Measurements from ENCODE around the gene RGMA. TPM values are rescaled to one million over a fixed set of nuclear protein-coding genes. Genes with fewer than 3 reads are reported as not detected.
A peak's percentile ranks its signal among the peaks of the same experiment; 100 is the strongest.

The RGMA gene
- total RNA-seq, 1 donor from 2014 or later = 0.40 TPM

DNA sequence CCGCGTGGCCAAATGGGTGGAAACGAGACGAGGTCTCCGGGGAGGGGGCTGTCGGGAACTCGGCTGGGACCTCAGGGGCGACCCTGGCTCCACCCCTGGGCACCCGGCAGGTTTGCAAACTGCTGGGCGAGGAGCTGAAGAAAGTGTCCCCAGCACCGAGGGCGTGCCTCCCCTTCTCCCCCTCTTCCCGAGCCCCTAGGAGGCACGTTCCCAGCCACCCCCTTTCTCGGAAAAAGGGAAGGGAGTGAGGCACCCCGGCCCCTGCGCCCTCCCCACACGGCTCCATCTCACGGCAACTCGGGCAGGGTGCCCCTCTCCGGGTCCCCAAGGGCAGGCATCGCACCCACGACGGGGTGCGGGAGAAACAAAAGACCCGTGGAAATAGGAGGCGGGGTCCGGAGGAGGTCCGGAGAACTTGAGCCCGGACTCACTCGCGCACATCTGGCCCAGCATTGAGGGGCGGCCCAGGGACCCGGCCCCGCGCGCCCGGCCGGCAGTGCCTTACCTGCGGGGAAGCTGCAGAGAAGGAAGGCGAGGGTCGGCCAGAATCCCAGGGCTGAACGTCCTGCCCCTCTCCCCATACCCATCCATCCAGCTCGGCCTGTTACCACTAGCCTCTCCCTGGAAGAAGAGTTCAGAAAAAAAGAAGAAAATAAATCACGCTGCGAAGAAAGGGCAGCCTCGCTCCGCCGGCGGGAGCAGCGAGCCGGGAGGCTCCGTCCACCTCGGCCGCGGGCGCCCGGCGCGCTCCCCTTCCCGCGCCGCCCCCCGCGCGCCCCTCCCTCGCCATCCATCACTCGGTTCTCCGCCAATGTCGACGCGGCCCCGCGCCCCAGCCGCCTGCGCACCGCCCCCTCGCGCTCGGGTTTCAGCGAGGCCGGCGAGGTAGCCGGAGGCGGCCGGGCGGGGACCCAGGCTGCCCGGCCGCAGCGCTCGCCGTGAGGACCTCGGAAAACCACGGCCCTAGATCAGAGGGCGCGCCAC lies 16.3 kb downstream of the RGMA start:
- DNase-seq (ENCODE audit: low read depth) = no peak

DNA sequence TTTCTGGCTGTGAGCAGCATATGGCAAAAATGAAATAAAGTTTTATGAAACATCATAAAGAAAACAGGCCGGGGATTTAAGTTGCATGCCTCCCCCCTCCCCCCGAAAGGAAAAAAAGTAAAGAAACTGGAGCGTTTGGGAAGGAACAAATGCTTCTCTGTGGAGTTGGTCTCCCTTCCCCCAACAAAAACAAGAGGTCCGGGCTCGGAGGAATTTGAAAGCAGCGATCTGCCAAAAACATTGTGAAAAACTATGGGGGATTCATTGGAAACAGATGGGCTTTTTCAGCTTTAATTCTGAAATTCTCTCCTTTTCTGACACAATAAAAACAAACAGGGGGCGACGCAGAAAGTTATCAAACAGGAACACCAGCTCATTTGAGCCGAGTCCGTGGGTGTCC lies 17.0 kb downstream of the RGMA start:
- DNase-seq (ENCODE audit: low read depth) = no peak
- H3K4me3 ChIP-seq (ENCODE audit: low read depth, low read length) = peak overlapping the region; percentile 43
- TF ChIP-seq, protein P1, sequence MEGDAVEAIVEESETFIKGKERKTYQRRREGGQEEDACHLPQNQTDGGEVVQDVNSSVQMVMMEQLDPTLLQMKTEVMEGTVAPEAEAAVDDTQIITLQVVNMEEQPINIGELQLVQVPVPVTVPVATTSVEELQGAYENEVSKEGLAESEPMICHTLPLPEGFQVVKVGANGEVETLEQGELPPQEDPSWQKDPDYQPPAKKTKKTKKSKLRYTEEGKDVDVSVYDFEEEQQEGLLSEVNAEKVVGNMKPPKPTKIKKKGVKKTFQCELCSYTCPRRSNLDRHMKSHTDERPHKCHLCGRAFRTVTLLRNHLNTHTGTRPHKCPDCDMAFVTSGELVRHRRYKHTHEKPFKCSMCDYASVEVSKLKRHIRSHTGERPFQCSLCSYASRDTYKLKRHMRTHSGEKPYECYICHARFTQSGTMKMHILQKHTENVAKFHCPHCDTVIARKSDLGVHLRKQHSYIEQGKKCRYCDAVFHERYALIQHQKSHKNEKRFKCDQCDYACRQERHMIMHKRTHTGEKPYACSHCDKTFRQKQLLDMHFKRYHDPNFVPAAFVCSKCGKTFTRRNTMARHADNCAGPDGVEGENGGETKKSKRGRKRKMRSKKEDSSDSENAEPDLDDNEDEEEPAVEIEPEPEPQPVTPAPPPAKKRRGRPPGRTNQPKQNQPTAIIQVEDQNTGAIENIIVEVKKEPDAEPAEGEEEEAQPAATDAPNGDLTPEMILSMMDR (conservative IDR thresholded peaks at IDR 0.05; ENCODE audit: low read depth, low read length) = no peak

More for the DNA sequence above, 16.3 kb downstream of the RGMA start:
- TF ChIP-seq, protein P1 (conservative IDR thresholded peaks at IDR 0.05; ENCODE audit: low read depth, low read length) = no peak
- H3K4me3 ChIP-seq (ENCODE audit: low read depth, low read length) = peak overlapping the region; percentile 43

DNA sequence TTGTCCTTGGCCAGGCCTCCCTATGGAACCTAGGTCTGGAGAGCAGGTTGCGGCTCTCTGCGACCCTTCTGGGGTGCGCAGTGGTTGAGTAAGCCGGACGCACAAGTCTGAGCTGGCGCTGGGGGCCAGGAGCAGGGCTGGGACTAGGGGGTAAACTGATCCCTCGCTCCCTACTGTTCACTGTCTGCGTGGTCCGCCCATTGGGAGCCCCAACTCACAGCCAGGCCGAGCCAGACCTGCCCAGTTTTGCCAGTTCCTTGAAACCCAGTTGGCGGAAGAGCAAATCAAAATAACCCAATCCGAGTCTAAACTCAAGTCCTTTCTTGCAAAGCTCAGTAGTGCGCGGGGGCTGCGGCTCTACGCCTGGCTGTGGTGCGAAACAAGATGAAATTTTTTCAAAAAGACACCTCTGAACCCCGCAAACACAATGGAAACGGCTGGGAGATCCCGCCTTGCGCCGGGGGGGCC lies 17.5 kb downstream of the RGMA start:
- H3K4me3 ChIP-seq (ENCODE audit: low read depth, low read length) = peak overlapping the region; percentile 43
- TF ChIP-seq, protein P1 (conservative IDR thresholded peaks at IDR 0.05; ENCODE audit: low read depth, low read length) = no peak
- DNase-seq (ENCODE audit: low read depth) = no peak

DNA sequence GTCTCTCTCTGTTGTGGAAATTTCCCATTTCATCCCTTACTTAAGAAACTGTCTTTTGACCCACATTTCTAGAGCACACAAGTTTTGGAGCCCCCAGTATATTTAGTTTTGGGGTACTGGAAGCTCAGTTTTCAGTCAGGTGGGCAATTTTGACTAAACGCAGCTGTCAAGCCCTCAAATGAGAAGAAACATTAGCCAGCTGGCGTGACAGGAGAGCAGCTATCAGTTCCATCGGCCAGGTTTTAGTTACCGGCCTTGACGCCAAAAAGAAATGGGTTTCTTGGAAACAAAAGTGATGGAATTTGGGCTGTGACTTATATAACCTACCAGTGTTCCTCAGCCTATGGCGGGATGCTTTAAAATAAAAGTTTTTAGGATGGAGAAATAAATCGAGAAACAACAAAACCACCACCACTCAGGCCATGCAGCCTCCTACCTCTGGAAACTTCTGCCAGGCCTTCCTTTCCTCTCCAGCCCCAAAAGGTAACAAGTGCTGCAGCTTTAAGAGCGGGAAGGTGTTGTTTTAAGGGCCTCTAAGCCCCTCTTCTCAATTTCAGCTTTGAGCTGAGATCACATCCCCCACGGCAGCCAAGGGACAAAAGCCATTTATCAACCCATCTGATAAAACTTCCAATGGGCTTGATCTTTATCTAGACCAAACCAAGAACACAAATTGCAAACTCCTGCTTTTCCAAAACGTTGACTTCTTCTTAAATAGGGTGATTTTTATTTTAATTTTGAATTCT lies 18.3 kb downstream of the RGMA start:
- TF ChIP-seq, protein P1 (conservative IDR thresholded peaks at IDR 0.05; ENCODE audit: low read depth, low read length) = no peak
- no peak for DNase-seq (ENCODE audit: low read depth)
- H3K4me3 ChIP-seq (ENCODE audit: low read depth, low read length) = no peak overlapping the region

DNA sequence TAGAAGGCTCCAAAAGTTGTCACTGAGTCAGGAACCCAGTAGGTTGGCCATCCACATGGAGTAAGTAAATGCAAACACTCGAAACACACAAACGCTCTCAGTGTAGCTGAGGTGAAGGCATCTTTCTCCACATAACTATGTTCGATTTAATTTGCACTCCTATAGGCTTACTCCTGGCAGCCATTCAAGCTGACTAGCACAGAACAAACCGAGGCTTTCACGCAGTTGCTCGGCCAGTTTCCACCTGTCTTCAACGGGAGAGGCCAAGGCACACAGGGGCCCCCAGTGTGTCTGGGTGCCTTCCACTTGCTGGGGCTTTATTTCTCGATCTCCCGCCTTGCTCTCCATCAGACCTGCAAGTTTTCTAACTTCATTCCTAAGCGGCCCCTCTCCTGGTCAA lies 18.9 kb downstream of the RGMA start:
- TF ChIP-seq, protein P1 (conservative IDR thresholded peaks at IDR 0.05; ENCODE audit: low read depth, low read length) = no peak
- no peak overlapping the region for H3K4me3 ChIP-seq (ENCODE audit: low read depth, low read length)
- no peak for DNase-seq (ENCODE audit: low read depth)

DNA sequence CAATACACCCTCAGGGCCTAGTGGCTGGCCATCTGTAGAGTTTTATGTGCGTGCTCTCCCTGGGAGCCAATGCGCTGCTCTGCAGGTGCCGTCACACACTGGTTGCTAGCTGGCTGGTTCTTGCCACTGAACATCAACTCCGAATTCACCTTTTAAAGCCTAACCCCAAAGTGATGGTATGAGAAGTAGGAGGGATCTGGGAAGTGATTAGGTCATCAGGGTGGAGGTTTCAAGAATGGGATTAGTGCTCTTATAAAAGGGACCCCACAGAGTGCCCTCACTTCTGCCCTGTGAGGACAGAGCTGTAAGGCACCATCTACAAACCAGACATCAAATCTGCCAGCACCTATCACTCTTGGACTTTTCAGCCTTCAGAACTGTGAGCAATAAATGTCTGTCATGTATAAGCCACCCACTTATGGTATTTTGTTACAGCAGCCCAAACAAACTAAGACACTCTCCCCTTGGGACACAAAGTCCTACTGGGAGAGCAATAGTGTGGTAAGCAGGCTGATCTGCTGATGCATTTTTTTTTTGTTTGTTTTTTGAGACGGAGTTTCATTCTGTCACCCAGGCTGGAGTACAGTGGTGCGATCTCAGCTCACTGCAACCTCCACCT lies 20.3 kb downstream of the RGMA start:
- DNase-seq (ENCODE audit: low read depth) = no peak

More for the DNA sequence above, 20.3 kb downstream of the RGMA start:
- no peak overlapping the region for H3K4me3 ChIP-seq (ENCODE audit: low read depth, low read length)
- TF ChIP-seq, protein P1 (conservative IDR thresholded peaks at IDR 0.05; ENCODE audit: low read depth, low read length) = no peak

All from epithelial cell of proximal tubule (primary cell).